Endothelial cell of umbilical vein (primary cell): ENCODE data around the gene RAPGEF4. TPM values are rescaled to one million over a fixed set of nuclear protein-coding genes. Genes with fewer than 3 reads are reported as not detected.

Source experiments
- BruUV-seq: library from RNA; stranded (reverse); fragments of 400-500 nt; replicated peaks from 2 replicates; lab custom pipeline; 2021; lab: Mats Ljungman, UMichigan
- CTCF ChIA-PET: fragments of 300-600, 350-600 bp; sonication (Branson Sonifier 250); formaldehyde crosslinking; loops from one replicate; lab custom pipeline; 2021; ENCODE audit warnings: antibody characterized with exemption, inconsistent platforms; lab: Charles Lee
- POLR2A ChIA-PET: fragments of 300-600, 350-600 bp; sonication (Branson Sonifier 250); formaldehyde crosslinking; loops from one replicate; lab custom pipeline; 2021; ENCODE audit warnings: antibody characterized with exemption, inconsistent platforms; lab: Charles Lee
- DNase-seq: peaks from one replicate; pipeline ENCODE4 v3.0.0-alpha.2; 2011; ENCODE audit warnings: low read depth, low spot score
- FAIRE-seq: peaks from 2 replicates; lab custom pipeline; 2011; peaks lifted over from hg19 to GRCh38; lab: Jason Lieb, UNC
- H2AFZ ChIP-seq: 2 replicates; pipeline ENCODE4 v1.6.0; 2012; ENCODE audit warnings: low read depth, low read length, control low read depth, inconsistent platforms
- H3K27ac ChIP-seq: 2 replicates; pipeline ENCODE4 v1.5.1; 2011; ENCODE audit warnings: low read depth, mild to moderate bottlenecking, control low read depth, low read length, moderate library complexity; ENCODE audit not compliant: insufficient read depth
- H3K27me3 ChIP-seq, 2 experiments: 2 replicates each; pipeline versions ENCODE4 v1.6.0 to v1.6.1; 2011; ENCODE audit warnings: low read length in 2 of 2, mixed read lengths in 1 of 2; ENCODE audit not compliant: control insufficient read depth in 2 of 2, insufficient read depth in 2 of 2
- H3K36me3 ChIP-seq, 2 experiments: 2 replicates in 1 of 2; 3 replicates in 1 of 2; pipeline ENCODE4 v1.5.1; 2011; ENCODE audit warnings: low read length in 2 of 2, mild to moderate bottlenecking in 1 of 2, moderate library complexity in 1 of 2; ENCODE audit not compliant: control insufficient read depth in 2 of 2, insufficient read depth in 2 of 2; ENCODE audit errors: extremely low read depth in 1 of 2
- H3K4me1 ChIP-seq: 3 replicates; pipeline ENCODE4 v1.5.1; 2011; ENCODE audit warnings: mild to moderate bottlenecking, low read length; ENCODE audit not compliant: control insufficient read depth, insufficient read depth; ENCODE audit errors: extremely low read depth
- H3K4me2 ChIP-seq: 2 replicates; pipeline ENCODE4 v1.6.1; 2011; ENCODE audit warnings: low read length, control low read depth, mixed read lengths; ENCODE audit not compliant: insufficient read depth
- H3K4me3 ChIP-seq, 3 experiments: fragments of 200-600 bp in 1 of 3; sonication (generic), shearing (Covaris generic) in 1 of 3; replicated peaks in 1 of 3; 2 replicates each; pipeline ENCODE4 v1.5.1; 2011 to 2016; ENCODE audit warnings: control low read depth in 3 of 3, low read length in 3 of 3, mild to moderate bottlenecking in 2 of 3, inconsistent platforms in 1 of 3, low read depth in 1 of 3, moderate library complexity in 1 of 3; ENCODE audit not compliant: insufficient read depth in 1 of 3
- H3K79me2 ChIP-seq: 2 replicates; pipeline ENCODE4 v1.6.0; 2012; ENCODE audit warnings: low read length, inconsistent platforms; ENCODE audit not compliant: control insufficient read depth, insufficient read depth
- H3K9ac ChIP-seq: replicated peaks from 2 replicates; pipeline ENCODE3; 2011; ENCODE audit warnings: low read length, control low read depth; ENCODE audit not compliant: insufficient read depth; ENCODE audit errors: extremely low read depth
- H3K9me1 ChIP-seq: replicated peaks from 3 replicates; pipeline ENCODE4 v1.6.0; 2011; ENCODE audit warnings: mild to moderate bottlenecking, low read length; ENCODE audit not compliant: control insufficient read depth, insufficient read depth; ENCODE audit errors: extremely low read depth
- H3K9me3 ChIP-seq: replicated peaks from 2 replicates; pipeline ENCODE4 v1.5.1; 2012; ENCODE audit warnings: low read length, inconsistent platforms; ENCODE audit not compliant: control insufficient read depth, insufficient read depth
- H4K20me1 ChIP-seq: replicated peaks from 2 replicates; pipeline ENCODE3; 2011; ENCODE audit warnings: mild to moderate bottlenecking, low read length; ENCODE audit not compliant: control insufficient read depth, insufficient read depth; ENCODE audit errors: extremely low read depth
- CTCF ChIP-seq, 2 donors: IDR thresholded peaks; 1 replicate in 1 of 2; 2 replicates in 1 of 2; pipeline ENCODE4 v1.5.1; 2011; ENCODE audit warnings: low read length in 2 of 2, mild to moderate bottlenecking in 2 of 2, moderate library complexity in 2 of 2, control low read depth in 1 of 2, inconsistent platforms in 1 of 2, low read depth in 1 of 2; ENCODE audit not compliant: insufficient read depth in 1 of 2; ENCODE audit errors: extremely low read depth in 1 of 2
- EZH2 ChIP-seq: IDR thresholded peaks from 2 replicates; pipeline ENCODE4 v1.6.1; 2012; ENCODE audit warnings: borderline replicate concordance, low read depth, mild to moderate bottlenecking, moderate library complexity, low read length, inconsistent platforms; ENCODE audit not compliant: severe bottlenecking
- FOS ChIP-seq: IDR thresholded peaks from 2 replicates; pipeline ENCODE4 v1.6.1; 2011; ENCODE audit warnings: mild to moderate bottlenecking, low read length, moderate library complexity, borderline replicate concordance; ENCODE audit not compliant: insufficient read depth
- GATA2 ChIP-seq: IDR thresholded peaks from 2 replicates; pipeline ENCODE4 v1.7.0; 2011; ENCODE audit warnings: low read depth, mild to moderate bottlenecking, moderate library complexity, mixed read lengths, low read length; ENCODE audit not compliant: insufficient read length, insufficient read depth
- JUN ChIP-seq: IDR thresholded peaks from 2 replicates; pipeline ENCODE4 v1.6.1; 2011; ENCODE audit warnings: borderline replicate concordance, low read depth; ENCODE audit not compliant: insufficient read length, insufficient read depth
- MAX ChIP-seq: IDR thresholded peaks from 2 replicates; pipeline ENCODE4 v1.6.1; 2011; ENCODE audit not compliant: insufficient read depth, insufficient read length
- MYC ChIP-seq: IDR thresholded peaks from one replicate; pipeline ENCODE4 v1.6.1; 2011; ENCODE audit warnings: mild to moderate bottlenecking, low read depth, low read length
- POLR2A ChIP-seq: IDR thresholded peaks from 2 replicates; pipeline ENCODE4 v1.6.1; 2012; ENCODE audit warnings: low read depth, mild to moderate bottlenecking, control low read depth, low read length
- POLR2AphosphoS5 ChIP-seq: IDR thresholded peaks from 2 replicates; pipeline ENCODE4 v1.6.1; 2012; ENCODE audit warnings: low read depth, mild to moderate bottlenecking, control low read depth, low read length, moderate library complexity; ENCODE audit not compliant: insufficient read depth
- dilution Hi-C: fragments of 300-500 bp; cut with MboI; formaldehyde crosslinking; loops from one replicate; pipeline ENCODE4 v1.15.0; 2019; ENCODE audit warnings: low sequenced_read_pairs; ENCODE audit not compliant: extremely low pct_ligation_motif_present
- intact Hi-C: fragments of 100-400 bp; cut with micrococcal nuclease; formaldehyde crosslinking; loops from one replicate; pipeline ENCODE4 v1.10.0; 2022
- polyA plus RNA-seq, 4 experiments: library from polyadenylated mRNA; depleted of rRNA in 3 of 4; stranded (reverse) in 3 of 4; unstranded in 1 of 4; fragments of >200 nt; gene quantifications; 2 replicates each; pipeline versions ENCODE4 v1.2.1 to v1.2.3, GENCODE V29; 2011 to 2012; ENCODE audit warnings: missing spikeins in 1 of 4
- total RNA-seq: library from RNA; stranded (reverse); gene quantifications from 2 replicates; pipeline ENCODE4 v1.2.3, GENCODE V29; 2021

The RAPGEF4 gene
- total and polyA plus RNA-seq, 2 donors (not counting 3 experiments of a cell fraction or from before 2014, with no cell fraction given): 7.2 to 9.2 TPM

GRCh38 chr2:172976816-172977215 is 241.2 kb downstream of the RAPGEF4 start:
- CTCF ChIA-PET: no interaction called here
- H2AFZ ChIP-seq: no peak overlapping the region
- H3K4me3 ChIP-seq: no peak overlapping the region
- H3K9ac ChIP-seq: no peak overlapping the region
- no peak for FAIRE-seq
- dilution Hi-C loops (no loop called here), intact Hi-C loops (no loop called here)
- H3K27ac ChIP-seq: no peak overlapping the region
- H4K20me1 ChIP-seq: no peaks in the 10 kb centered on the region
- no peak for TF ChIP-seq MYC
- TF ChIP-seq CTCF (IDR thresholded peaks at IDR 0.05; ENCODE audit: extremely low read depth in 1 of 2, insufficient read depth in 1 of 2, low read depth in 1 of 2, low read length in 2 of 2): no peak
- TF ChIP-seq FOS: no peak
- TF ChIP-seq GATA2: no peak
- no peak for TF ChIP-seq POLR2AphosphoS5
- no peak for TF ChIP-seq POLR2A
- no peak for TF ChIP-seq MAX
- TF ChIP-seq JUN: no peak
- no peak for TF ChIP-seq EZH2
- no peaks in the 10 kb centered on the region for H3K27me3 ChIP-seq
- POLR2A ChIA-PET: no interaction called here
- no peak for DNase-seq
- no peaks in the 10 kb centered on the region for H3K79me2 ChIP-seq
- no peak overlapping the region for H3K4me2 ChIP-seq
- no peaks in the 10 kb centered on the region for H3K9me3 ChIP-seq
- BruUV-seq: no TSS peak
- H3K36me3 ChIP-seq: no peaks in the 10 kb centered on the region
- no peaks in the 10 kb centered on the region for H3K4me1 ChIP-seq
- H3K9me1 ChIP-seq: no peaks in the 10 kb centered on the region
